ENCODE data around the gene INAFM2.

DNA sequence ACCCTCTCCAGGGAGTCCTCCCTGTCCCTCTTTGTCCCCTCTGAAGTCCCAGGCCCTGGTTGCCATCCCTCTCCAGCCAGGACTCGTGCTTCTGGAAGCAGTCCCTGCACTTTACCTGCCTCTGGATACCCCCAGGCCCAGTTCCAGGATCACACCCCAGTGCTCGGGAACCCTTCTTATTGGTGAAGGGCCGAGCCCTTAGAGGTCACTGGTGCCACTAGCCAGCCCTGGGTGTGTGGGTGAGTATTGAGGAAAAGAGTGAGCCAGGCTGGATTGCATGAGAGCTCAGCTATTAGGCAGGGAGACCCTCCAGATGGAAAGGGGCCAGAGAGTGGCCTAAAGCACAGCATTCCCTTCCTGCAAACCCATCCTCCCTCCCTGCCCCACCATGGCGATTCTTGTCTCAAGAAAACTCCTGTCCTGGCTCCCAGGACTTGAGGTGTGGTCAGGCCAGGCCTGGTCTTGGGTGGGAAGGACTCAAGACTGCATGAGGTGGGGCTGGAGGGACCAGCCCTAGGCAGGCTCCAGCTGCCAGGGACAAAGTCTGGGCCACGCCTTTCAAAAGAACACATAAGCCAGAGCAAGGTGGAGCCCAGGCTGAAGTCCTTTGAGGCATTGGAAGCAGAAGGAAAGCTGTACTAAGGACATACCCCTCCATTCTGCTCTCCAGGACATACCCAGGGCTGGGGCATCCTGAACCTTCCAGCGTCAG lies 22.5 kb downstream of the INAFM2 start:
- TF ChIP-seq, protein P1, sequence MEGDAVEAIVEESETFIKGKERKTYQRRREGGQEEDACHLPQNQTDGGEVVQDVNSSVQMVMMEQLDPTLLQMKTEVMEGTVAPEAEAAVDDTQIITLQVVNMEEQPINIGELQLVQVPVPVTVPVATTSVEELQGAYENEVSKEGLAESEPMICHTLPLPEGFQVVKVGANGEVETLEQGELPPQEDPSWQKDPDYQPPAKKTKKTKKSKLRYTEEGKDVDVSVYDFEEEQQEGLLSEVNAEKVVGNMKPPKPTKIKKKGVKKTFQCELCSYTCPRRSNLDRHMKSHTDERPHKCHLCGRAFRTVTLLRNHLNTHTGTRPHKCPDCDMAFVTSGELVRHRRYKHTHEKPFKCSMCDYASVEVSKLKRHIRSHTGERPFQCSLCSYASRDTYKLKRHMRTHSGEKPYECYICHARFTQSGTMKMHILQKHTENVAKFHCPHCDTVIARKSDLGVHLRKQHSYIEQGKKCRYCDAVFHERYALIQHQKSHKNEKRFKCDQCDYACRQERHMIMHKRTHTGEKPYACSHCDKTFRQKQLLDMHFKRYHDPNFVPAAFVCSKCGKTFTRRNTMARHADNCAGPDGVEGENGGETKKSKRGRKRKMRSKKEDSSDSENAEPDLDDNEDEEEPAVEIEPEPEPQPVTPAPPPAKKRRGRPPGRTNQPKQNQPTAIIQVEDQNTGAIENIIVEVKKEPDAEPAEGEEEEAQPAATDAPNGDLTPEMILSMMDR (IDR thresholded peaks at IDR 0.05; ENCODE audit: poor library complexity, severe bottlenecking), result no peak
- TF ChIP-seq EP300 (conservative IDR thresholded peaks at IDR 0.05; ENCODE audit: poor library complexity, severe bottlenecking), result no peak
- TF ChIP-seq EZH2 (IDR thresholded peaks at IDR 0.05; ENCODE audit: borderline replicate concordance, insufficient read depth, low read length, poor library complexity, severe bottlenecking), result no peak
- no peak for TF ChIP-seq MXI1 (conservative IDR thresholded peaks at IDR 0.05; ENCODE audit: poor library complexity, severe bottlenecking)
- TF ChIP-seq RAD21 (conservative IDR thresholded peaks at IDR 0.05), result no peak
- no peak for TF ChIP-seq TAF1 (IDR thresholded peaks at IDR 0.05; ENCODE audit: low read depth)
- TF ChIP-seq POLR2AphosphoS5 (IDR thresholded peaks at IDR 0.05), result no peak
- no peak for TF ChIP-seq SMC3 (conservative IDR thresholded peaks at IDR 0.05; ENCODE audit: poor library complexity)
